PFSK-1 (cell line): ENCODE measurements around the gene HAGHL.
A peak's percentile ranks its signal among the peaks of the same experiment; 100 is the strongest.

Source experiments
- FOXP2 ChIP-seq: optimal IDR thresholded peaks from 2 replicates; pipeline ENCODE3; 2011; ENCODE audit warnings: borderline replicate concordance, control low read depth, inconsistent platforms; ENCODE audit not compliant: insufficient read depth; ENCODE audit errors: extremely low read length, extremely low read depth
- POLR2AphosphoS5 ChIP-seq: IDR thresholded peaks from 2 replicates; pipeline ENCODE4 v1.6.1; 2012; ENCODE audit warnings: low read depth, mild to moderate bottlenecking, control low read depth, low read length, moderate library complexity
- SIN3A ChIP-seq: IDR thresholded peaks from 2 replicates; pipeline ENCODE4 v1.6.1; 2012; ENCODE audit warnings: mild to moderate bottlenecking, low read length, moderate library complexity, borderline replicate concordance; ENCODE audit not compliant: insufficient read depth
- TAF1 ChIP-seq: IDR thresholded peaks from 2 replicates; pipeline ENCODE4 v1.6.1; 2012; ENCODE audit warnings: low read length, control low read depth, borderline replicate concordance; ENCODE audit not compliant: insufficient read depth
- TF ChIP-seq, protein P1 (sequence below), 2 experiments: IDR thresholded peaks; 2 replicates each; pipeline versions ENCODE4 v1.6.1 to v1.8.0; 2011 to 2012; ENCODE audit warnings: low read depth in 2 of 2, low read length in 2 of 2, control low read depth in 1 of 2, inconsistent platforms in 1 of 2, mild to moderate bottlenecking in 1 of 2, moderate library complexity in 1 of 2; ENCODE audit not compliant: insufficient read depth in 1 of 2

HAGHL gene

GRCh38 chr16:718922-719321, 8.0 kb upstream of the HAGHL start:
- TF ChIP-seq TAF1 (no peak), SIN3A (no peak), FOXP2 (no peak), POLR2AphosphoS5 (no peak)
- TF ChIP-seq, protein P1, sequence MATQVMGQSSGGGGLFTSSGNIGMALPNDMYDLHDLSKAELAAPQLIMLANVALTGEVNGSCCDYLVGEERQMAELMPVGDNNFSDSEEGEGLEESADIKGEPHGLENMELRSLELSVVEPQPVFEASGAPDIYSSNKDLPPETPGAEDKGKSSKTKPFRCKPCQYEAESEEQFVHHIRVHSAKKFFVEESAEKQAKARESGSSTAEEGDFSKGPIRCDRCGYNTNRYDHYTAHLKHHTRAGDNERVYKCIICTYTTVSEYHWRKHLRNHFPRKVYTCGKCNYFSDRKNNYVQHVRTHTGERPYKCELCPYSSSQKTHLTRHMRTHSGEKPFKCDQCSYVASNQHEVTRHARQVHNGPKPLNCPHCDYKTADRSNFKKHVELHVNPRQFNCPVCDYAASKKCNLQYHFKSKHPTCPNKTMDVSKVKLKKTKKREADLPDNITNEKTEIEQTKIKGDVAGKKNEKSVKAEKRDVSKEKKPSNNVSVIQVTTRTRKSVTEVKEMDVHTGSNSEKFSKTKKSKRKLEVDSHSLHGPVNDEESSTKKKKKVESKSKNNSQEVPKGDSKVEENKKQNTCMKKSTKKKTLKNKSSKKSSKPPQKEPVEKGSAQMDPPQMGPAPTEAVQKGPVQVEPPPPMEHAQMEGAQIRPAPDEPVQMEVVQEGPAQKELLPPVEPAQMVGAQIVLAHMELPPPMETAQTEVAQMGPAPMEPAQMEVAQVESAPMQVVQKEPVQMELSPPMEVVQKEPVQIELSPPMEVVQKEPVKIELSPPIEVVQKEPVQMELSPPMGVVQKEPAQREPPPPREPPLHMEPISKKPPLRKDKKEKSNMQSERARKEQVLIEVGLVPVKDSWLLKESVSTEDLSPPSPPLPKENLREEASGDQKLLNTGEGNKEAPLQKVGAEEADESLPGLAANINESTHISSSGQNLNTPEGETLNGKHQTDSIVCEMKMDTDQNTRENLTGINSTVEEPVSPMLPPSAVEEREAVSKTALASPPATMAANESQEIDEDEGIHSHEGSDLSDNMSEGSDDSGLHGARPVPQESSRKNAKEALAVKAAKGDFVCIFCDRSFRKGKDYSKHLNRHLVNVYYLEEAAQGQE (IDR thresholded peaks at IDR 0.05; ENCODE audit: insufficient read depth in 1 of 2, low read depth in 2 of 2, low read length in 2 of 2): no peak

DNA sequence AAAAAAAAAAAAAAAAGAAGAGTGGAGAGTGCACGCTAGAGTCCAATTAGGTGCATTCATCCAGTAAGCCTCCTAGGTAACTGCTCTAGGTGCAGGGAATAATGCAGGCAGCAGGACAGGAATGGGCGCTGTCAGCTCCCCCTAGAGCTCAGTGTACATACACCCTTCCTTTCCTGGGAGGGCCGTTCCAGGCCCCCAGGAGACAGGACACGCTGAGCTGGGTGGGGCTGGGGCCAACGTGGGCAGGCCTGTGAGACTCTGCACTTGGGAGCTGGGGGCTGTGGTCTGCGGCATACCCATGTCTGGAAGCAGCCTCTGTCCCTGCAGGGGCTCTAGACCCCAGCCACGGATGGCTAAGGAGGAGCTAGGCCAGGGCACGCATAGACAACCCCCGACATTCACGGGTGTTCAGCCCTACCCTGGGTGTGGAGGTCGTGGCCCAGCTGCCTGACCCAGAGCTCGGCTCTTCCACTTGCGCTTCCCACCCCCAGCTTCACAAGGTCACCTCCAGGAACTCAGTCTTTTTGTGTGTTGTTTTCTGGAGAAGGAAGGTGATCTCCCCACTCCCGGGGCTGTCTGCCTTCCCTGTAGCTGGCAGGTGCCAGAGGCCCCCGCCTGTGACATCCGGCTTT, 7.0 kb upstream of the HAGHL start:
- TF ChIP-seq, protein P1 (IDR thresholded peaks at IDR 0.05; ENCODE audit: insufficient read depth in 1 of 2, low read depth in 2 of 2, low read length in 2 of 2): 0 out of 4 replicates have a peak, but pooled peaks of 1 of the 2 experiments have one; percentile 7
- TF ChIP-seq TAF1 (no peak), POLR2AphosphoS5 (peak; percentile 61; the same call in 1 of the 2 replicates)

DNA sequence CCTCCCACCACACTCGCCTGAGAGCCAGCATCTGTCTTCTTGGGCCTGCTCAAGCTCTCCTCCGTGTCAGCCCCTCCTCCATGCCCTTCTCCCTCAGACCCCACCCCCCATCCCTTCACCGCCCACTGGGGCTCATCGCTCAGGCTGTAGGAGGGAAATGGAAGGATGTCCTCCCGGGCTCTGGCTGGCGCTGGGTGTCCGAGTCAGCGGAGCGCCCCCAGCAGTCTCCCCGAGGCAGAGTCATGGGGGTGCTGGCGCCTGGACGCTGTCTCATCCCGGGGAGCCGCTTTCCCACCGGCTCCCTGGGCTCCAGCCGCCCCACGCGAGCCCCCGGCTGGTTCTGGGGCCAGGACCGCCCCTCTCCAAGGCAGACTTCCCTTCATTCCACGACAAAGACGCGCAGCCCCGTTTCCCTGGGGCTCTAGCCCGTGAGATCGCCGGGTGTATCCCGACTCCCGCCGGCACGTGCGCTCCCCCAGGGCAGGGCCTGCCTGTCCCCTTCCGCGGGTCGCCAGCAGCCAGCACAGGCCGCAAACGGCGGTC, 6.4 kb upstream of the HAGHL start:
- TF ChIP-seq FOXP2: no peak
- 0 out of 2 replicates have a peak, but pooled peaks have one; percentile 80 for TF ChIP-seq SIN3A
- TF ChIP-seq POLR2AphosphoS5: peak; percentile 53

DNA sequence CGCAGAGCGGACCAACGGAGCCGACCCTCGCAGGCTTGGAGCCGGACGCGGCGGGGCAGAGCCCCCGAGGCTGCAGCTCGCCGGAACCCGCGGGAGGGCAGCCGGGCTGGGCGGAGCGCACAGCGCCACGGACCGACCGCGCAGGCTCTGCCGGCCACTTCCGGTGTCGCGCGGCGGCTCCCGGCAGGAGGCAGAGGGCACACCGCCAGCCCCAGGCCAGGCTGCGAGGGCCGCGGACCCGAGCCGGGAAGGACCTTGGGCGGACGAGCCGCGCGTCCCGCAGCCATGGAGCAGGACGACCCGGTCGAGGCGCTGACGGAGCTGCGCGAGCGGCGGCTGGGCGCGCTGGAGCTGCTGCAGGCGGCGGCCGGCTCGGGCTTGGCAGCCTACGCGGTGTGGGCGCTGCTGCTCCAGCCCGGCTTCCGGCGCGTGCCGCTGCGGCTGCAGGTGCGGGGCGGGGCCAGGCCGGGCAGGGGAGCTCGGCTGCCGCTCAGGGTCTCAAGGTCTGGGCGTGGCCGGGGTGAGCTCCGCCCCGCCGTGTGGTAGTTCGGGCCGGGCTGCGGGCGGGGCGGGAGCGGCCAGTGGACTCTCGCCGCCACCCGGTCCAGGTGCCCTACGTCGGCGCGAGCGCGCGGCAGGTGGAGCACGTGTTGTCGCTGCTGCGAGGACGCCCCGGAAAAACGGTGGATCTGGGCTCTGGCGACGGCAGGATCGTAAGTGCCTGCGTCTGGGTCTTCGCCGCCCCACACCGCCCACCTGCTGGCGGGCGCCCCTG, 5.7 kb upstream of the HAGHL start, which contains the start of gene ANTKMT:
TSS of gene ANTKMT (plus strand) at position 157 of the 775 bp plus-strand sequence. CDS start at position 286, 129 bp downstream.
- TF ChIP-seq POLR2AphosphoS5 (no peak), TAF1 (no peak), FOXP2 (no peak), SIN3A (no peak)
- TF ChIP-seq, protein P1 (IDR thresholded peaks at IDR 0.05; ENCODE audit: insufficient read depth in 1 of 2, low read depth in 2 of 2, low read length in 2 of 2): no peak

DNA sequence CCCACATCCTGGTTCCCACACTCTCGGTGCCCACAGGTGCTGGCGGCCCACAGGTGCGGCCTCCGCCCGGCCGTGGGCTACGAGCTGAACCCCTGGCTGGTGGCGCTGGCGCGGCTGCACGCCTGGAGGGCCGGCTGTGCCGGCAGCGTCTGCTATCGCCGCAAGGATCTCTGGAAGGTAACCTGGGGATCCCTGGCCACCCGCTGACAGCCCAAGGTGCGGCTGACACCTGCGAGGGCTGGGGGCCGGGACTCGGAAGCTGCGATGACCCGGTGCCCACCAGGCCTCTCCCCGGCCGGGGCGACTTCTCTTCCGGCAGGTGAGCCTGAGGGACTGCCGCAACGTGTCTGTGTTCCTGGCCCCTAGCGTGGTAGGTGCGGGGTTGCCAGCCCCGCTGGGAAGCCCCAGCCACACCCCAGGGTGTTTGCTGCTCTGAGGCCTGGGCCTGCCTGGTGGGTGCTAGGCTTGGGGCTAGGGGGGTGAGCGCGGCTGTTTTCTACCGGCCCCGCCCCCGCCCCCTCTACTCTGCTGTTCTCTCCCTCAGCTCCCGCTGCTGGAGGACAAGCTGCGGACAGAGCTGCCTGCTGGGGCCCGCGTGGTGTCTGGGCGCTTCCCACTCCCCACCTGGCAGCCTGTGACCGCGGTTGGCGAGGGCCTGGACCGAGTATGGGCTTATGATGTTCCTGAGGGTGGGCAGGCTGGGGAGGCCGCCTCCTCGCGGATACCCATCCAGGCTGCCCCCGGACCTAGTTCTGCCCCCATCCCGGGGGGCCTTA, 5.0 kb upstream of the HAGHL start:
- no peak for TF ChIP-seq POLR2AphosphoS5
